Smooth muscle cell of the umbilical artery (primary cell): ENCODE results near the gene IL22RA2. TPM values are rescaled to one million over a fixed set of nuclear protein-coding genes. Genes with fewer than 3 reads are reported as not detected.

Experiments
- total RNA-seq: library from RNA; depleted of rRNA; stranded (reverse); fragments of >200 nt; gene quantifications from 2 replicates; pipeline ENCODE4 v1.2.3, GENCODE V29; 2014

The IL22RA2 gene, protein sequence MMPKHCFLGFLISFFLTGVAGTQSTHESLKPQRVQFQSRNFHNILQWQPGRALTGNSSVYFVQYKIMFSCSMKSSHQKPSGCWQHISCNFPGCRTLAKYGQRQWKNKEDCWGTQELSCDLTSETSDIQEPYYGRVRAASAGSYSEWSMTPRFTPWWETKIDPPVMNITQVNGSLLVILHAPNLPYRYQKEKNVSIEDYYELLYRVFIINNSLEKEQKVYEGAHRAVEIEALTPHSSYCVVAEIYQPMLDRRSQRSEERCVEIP
- not detected in 2 replicates for total RNA-seq

DNA sequence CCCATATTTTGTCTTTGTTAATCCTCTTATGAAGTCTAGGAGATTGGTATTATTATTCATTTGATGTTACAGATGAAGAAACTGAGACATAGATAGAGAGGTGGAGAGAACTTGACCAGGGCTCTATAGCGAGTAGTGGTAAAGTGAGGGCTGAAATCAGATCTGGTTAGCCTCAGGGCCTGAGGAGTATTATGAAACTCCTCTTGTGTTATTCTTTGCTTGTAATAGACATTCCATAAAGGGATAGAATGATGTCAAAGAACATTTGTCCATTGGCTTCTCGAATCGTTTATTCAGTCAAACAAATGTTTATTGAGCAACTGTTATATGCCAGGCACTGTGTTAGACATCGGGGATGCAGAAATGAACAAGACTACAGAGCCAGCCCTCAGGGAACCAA, at the start of gene IL22RA2:
IL22RA2 (minus strand) TSS at position 144 of the 400 bp plus-strand sequence. CDS start 11,895 bp downstream, outside the sequence.

GRCh38 chr6:137218917-137219663, 45.6 kb upstream of the IL22RA2 start, which contains the start of gene IFNGR1:
IFNGR1 (minus strand) TSS chr6:137219385; CDS start chr6:137219327, 58 bp downstream.

Other genes with a start within 250 kb of the IL22RA2 start
- gene IL20RA, start 128.7 kb downstream of the IL22RA2 start, total RNA-seq: not detected in 2 replicates
- gene IFNGR1, start 45.7 kb upstream of the IL22RA2 start, total RNA-seq: 42.9 and 73.6 TPM in 2 replicates